Activated gamma-delta T cell treated with Interleukin-2 at 50 U/mL for 16 hours (primary cell): ENCODE measurements around the gene TXNRD2.

Experiments used
- DNase-seq: peaks from one replicate; pipeline ENCODE4 v3.0.0-alpha.2; 2020

The TXNRD2 gene

DNA sequence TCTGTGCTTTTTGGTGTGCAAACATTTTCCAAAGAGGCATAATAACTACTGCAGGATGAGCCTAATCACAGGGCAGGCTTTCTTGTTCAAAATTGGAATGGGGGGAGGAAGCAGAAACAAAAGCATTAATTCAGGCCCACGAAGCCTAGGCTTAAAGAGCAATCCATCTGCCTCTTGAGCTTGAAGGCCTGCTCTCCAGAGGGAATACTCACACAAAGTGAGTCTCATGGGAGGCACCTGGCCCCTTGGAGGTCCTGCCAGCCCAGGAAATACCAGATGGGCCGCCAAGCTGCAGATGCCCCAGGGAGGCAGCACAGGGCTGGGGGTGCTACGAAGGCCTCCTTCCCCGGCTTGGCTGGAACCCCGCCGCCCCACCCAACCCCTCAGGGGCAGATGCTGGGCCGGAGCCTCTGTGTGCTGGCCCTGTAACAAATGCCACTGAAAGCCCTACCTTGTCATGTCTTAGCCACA lies 39.3 kb downstream of the TXNRD2 start:
- no peak for DNase-seq

GRCh38 chr22:19901577-19902244 lies 39.9 kb downstream of the TXNRD2 start:
- no peak for DNase-seq

GRCh38 chr22:19900707-19901436 lies 40.7 kb downstream of the TXNRD2 start:
- no peak for DNase-seq

- no peak for DNase-seq
Measured at GRCh38 chr22:19898831-19899567, 42.6 kb downstream of the TXNRD2 start.

GRCh38 chr22:19898145-19898544 lies 43.5 kb downstream of the TXNRD2 start:
- no peak for DNase-seq

DNA sequence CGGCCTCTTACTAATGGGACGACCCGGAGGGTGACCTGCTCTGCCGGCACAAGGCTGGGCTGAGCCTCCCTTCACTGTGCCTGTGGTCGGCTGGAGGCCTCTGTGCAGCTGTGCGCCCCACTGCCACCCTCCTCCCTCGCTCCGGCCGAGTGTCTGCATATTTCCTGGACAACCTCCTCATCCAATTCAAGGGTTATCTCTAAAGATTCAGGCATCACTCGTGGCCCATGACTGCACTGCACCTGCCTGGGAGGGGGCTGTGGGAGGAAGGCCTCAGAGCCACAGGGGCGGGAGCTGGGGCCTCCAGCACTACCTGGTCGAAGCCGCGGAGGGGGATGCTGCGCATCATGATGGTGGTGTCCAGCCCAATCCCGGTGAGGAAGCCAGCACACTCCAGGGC lies 43.9 kb downstream of the TXNRD2 start:
- no peak for DNase-seq

GRCh38 chr22:19896665-19897355 lies 44.8 kb downstream of the TXNRD2 start:
- DNase-seq, result peak; percentile 45

GRCh38 chr22:19895160-19895849 lies 46.3 kb downstream of the TXNRD2 start:
- no peak for DNase-seq

DNA sequence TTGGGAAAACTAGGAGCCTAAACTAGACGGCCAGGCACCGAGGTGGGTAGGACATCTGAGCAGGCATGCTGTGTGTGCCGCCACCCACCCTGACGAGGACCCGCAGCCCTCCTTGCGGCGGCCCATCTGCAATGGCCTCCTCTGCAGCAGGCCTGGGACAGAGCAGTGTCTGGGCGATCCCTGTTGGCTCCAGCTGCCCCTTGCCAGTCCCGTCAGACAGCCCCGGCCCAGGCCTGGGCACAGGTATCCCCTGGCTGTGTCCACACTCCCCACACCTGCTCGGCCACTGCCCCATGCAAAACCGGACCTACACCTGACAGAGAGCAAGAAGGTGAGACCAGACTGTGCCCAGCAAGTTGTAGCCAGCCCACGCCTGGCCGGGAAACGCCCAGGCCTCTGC lies 48.3 kb downstream of the TXNRD2 start:
- no peak for DNase-seq

GRCh38 chr22:19892925-19893324 lies 48.7 kb downstream of the TXNRD2 start:
- no peak for DNase-seq

- DNase-seq, result peak; percentile 58
Measured at GRCh38 chr22:19892257-19892879, 49.2 kb downstream of the TXNRD2 start.

- DNase-seq, result peak; percentile 80
Measured at GRCh38 chr22:19891317-19892256, 50.0 kb downstream of the TXNRD2 start.

GRCh38 chr22:19890502-19891316 lies 50.9 kb downstream of the TXNRD2 start:
- DNase-seq, result no peak

DNA sequence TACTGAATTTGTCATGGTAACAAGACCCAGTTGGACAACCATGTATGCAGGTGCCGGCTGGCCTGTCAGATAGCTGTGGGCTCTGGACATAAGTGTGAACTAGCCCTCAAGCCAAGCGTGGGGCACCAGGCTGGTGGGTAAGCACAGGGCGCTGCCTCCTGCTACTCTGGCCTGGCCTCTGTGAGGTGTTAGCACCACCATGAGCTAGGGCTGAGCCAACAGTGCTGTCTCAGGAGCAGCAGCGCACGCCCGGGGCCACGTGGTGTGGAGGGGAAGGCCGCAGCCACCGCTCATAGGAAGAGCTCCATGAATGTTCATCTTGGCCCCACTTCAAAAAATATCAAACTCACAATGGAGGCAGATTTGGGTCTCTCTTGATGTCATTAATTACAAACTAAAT lies 51.7 kb downstream of the TXNRD2 start:
- no peak for DNase-seq

GRCh38 chr22:19888131-19888746 lies 53.4 kb downstream of the TXNRD2 start:
- no peak for DNase-seq

DNA sequence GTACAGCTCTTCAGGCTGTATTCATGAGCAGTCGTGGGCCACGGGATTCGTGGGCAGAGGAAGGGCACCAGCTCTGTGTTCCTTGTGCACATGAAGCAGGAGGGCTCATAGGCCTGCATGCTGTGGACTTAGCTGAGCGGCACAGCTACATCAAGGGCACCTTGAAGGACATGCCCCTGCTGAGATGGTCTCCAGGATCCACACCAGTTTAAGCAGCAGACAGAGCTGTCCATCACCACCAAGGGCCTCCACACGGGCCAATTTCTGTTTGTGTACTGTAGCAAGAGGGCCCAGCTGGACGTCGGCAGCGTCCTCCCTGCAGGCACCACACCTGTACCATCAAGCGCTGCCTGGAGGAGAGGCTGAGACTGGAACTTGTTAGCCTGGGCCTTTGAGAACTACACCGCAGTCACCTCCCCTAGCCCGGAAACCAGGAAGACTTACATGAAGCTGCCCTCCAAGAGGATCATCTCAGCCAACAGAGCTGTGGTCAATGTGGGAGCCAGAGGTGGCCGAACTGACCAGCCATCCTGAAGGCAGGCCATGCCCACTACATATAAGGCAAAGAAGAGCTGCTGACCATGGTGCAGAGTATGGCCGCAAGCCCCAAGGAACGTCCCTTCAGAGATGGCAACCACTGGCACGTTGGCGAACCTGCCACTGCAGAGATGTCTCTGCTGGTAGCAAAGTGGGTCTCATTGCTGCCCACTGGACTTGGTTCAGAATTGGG lies 54.2 kb downstream of the TXNRD2 start:
- DNase-seq, result no peak

- peak; percentile 27 for DNase-seq
Measured at GRCh38 chr22:19886605-19887255, 54.9 kb downstream of the TXNRD2 start.
